Lung microvascular endothelial cell (primary cell): ENCODE data around the gene ZBTB21. TPM values are rescaled to one million over a fixed set of nuclear protein-coding genes. Genes with fewer than 3 reads are reported as not detected.

Experiments used
- DNase-seq, 2 donors: peaks; one replicate each; pipeline versions ENCODE4 v3.0.0 to v3.0.0-alpha.2; 2010; ENCODE audit warnings: low read depth in 2 of 2
- total RNA-seq: library from RNA; depleted of rRNA; stranded (reverse); fragments of >200 nt; gene quantifications from 2 replicates; pipeline ENCODE4 v1.2.1, GENCODE V29; 2014

Gene ZBTB21
- total RNA-seq, result 2.4 and 3.0 TPM in 2 replicates

- peak; percentile 98 to 99 for DNase-seq
Measured at GRCh38 chr21:42009831-42010506, at the start of gene ZBTB21. Gene ZBTB21 (minus strand): TSS chr21:42010360. CDS start chr21:41994095, 16,265 bp downstream.

- no peak for DNase-seq
Measured at GRCh38 chr21:42059721-42060120, 49.6 kb upstream of the ZBTB21 start.

GRCh38 chr21:42059141-42059540 is 49.0 kb upstream of the ZBTB21 start:
- no peak for DNase-seq

- DNase-seq, result no peak
Measured at GRCh38 chr21:42058631-42059111, 48.5 kb upstream of the ZBTB21 start.

- DNase-seq, result no peak
Measured at GRCh38 chr21:42057851-42058437, 47.8 kb upstream of the ZBTB21 start.

GRCh38 chr21:42056996-42057689 is 47.0 kb upstream of the ZBTB21 start:
- DNase-seq, result peak in 1 of 2 donors; percentile 46

GRCh38 chr21:42056468-42056867 is 46.3 kb upstream of the ZBTB21 start:
- DNase-seq, result no peak

- no peak for DNase-seq
Measured at GRCh38 chr21:42055425-42055824, 45.3 kb upstream of the ZBTB21 start.

GRCh38 chr21:42051788-42052187 is 41.6 kb upstream of the ZBTB21 start:
- peak in 1 of 2 donors; percentile 67 for DNase-seq

GRCh38 chr21:42049578-42050430 is 39.6 kb upstream of the ZBTB21 start:
- no peak for DNase-seq

- DNase-seq, result no peak
Measured at GRCh38 chr21:42048870-42049577, 38.9 kb upstream of the ZBTB21 start.

GRCh38 chr21:42047821-42048613 is 37.9 kb upstream of the ZBTB21 start:
- peak in 1 of 2 donors; percentile 96 for DNase-seq

- no peak for DNase-seq
Measured at GRCh38 chr21:42044871-42045495, 34.8 kb upstream of the ZBTB21 start.

- no peak for DNase-seq
Measured at GRCh38 chr21:42043961-42044360, 33.8 kb upstream of the ZBTB21 start.

GRCh38 chr21:42043201-42043895 is 33.2 kb upstream of the ZBTB21 start:
- no peak for DNase-seq

- DNase-seq, result no peak
Measured at GRCh38 chr21:42042651-42043050, 32.5 kb upstream of the ZBTB21 start.

GRCh38 chr21:42041711-42042110 is 31.6 kb upstream of the ZBTB21 start:
- DNase-seq, result no peak

GRCh38 chr21:42041246-42041645 is 31.1 kb upstream of the ZBTB21 start:
- DNase-seq, result no peak
